ENCODE measurements around the gene DBNL.
A peak's percentile ranks its signal among the peaks of the same experiment; 100 is the strongest.

DNA sequence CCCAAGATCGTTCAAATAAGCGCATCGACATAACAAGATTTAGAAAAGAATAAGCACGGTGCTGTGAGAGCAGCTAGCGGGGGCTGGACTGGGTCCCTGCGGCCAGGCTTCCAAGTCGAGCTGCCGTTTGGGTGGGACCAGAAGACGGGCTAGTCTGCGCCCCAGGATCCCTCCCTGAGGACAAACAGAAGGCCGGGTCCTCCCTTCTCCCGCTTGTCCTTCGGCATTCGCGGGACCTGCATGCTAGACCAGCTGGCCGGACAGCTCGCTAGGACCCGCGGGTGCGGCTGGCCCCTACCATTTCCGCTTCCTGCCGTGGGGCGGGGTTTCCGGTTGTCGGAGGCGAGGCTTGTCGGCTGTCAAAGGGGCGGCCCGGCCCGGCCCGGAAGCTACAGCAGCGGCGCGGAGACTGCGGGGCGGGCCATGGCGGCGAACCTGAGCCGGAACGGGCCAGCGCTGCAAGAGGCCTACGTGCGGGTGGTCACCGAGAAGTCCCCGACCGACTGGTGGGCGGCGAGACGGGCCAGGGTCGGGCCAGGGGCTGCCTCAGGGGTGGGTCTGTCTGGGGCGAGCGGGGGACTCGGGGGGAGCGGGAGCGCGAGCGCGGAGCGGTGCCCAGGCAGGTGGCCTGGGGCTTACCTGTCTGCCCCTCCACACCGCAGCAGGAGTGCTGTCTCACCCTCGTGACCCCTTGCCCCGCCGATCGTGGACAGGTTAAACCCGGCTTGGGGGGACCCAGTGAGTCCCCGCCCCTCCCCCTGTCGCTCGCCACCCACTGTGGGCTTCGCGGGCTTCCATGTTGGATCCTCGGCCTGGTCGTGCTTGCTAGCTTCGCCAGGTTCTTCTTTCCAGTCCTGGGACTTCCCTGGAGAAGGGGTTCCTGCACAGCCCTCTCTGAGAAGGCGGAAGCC, at the start of gene DBNL:
- no peak for TF ChIP-seq EP300 (IDR thresholded peaks at IDR 0.05)
- TF ChIP-seq, protein P1, sequence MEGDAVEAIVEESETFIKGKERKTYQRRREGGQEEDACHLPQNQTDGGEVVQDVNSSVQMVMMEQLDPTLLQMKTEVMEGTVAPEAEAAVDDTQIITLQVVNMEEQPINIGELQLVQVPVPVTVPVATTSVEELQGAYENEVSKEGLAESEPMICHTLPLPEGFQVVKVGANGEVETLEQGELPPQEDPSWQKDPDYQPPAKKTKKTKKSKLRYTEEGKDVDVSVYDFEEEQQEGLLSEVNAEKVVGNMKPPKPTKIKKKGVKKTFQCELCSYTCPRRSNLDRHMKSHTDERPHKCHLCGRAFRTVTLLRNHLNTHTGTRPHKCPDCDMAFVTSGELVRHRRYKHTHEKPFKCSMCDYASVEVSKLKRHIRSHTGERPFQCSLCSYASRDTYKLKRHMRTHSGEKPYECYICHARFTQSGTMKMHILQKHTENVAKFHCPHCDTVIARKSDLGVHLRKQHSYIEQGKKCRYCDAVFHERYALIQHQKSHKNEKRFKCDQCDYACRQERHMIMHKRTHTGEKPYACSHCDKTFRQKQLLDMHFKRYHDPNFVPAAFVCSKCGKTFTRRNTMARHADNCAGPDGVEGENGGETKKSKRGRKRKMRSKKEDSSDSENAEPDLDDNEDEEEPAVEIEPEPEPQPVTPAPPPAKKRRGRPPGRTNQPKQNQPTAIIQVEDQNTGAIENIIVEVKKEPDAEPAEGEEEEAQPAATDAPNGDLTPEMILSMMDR (IDR thresholded peaks at IDR 0.05), result no peak
- peak in 1 of 2 donors; percentile 63 for TF ChIP-seq POLR2A (IDR thresholded peaks at IDR 0.05)
